ENCODE data around the gene LUZP2.

The LUZP2 gene

GRCh38 chr11:24556693-24557092 lies 59.8 kb downstream of the LUZP2 start:
- no peak for TF ChIP-seq CTCF (IDR thresholded peaks at IDR 0.05; ENCODE audit: borderline replicate concordance, insufficient read depth, low read depth, low read length)
- no peak overlapping the region for H3K4me3 ChIP-seq (ENCODE audit: low read depth, low read length)

- H3K4me3 ChIP-seq (ENCODE audit: low read depth, low read length), result no peak overlapping the region
- TF ChIP-seq CTCF (IDR thresholded peaks at IDR 0.05; ENCODE audit: borderline replicate concordance, insufficient read depth, low read depth, low read length), result no peak
Measured at GRCh38 chr11:24559315-24559714, 62.5 kb downstream of the LUZP2 start.

- no peak overlapping the region for H3K4me3 ChIP-seq (ENCODE audit: low read depth, low read length)
- TF ChIP-seq CTCF (IDR thresholded peaks at IDR 0.05; ENCODE audit: borderline replicate concordance, insufficient read depth, low read depth, low read length), result no peak
Measured at GRCh38 chr11:24560324-24560723, 63.5 kb downstream of the LUZP2 start.

- no peak overlapping the region for H3K4me3 ChIP-seq (ENCODE audit: low read depth, low read length)
- no peak for TF ChIP-seq CTCF (IDR thresholded peaks at IDR 0.05; ENCODE audit: borderline replicate concordance, insufficient read depth, low read depth, low read length)
Measured at GRCh38 chr11:24567380-24567779, 70.5 kb downstream of the LUZP2 start.

GRCh38 chr11:24572376-24572775 lies 75.5 kb downstream of the LUZP2 start:
- no peak overlapping the region for H3K4me3 ChIP-seq (ENCODE audit: low read depth, low read length)
- TF ChIP-seq CTCF (IDR thresholded peaks at IDR 0.05; ENCODE audit: borderline replicate concordance, insufficient read depth, low read depth, low read length), result no peak

- TF ChIP-seq CTCF (IDR thresholded peaks at IDR 0.05; ENCODE audit: borderline replicate concordance, insufficient read depth, low read depth, low read length), result no peak
- H3K4me3 ChIP-seq (ENCODE audit: low read depth, low read length), result no peak overlapping the region
Measured at GRCh38 chr11:24574461-24574860, 77.6 kb downstream of the LUZP2 start.

- no peak for TF ChIP-seq CTCF (IDR thresholded peaks at IDR 0.05; ENCODE audit: borderline replicate concordance, insufficient read depth, low read depth, low read length)
- H3K4me3 ChIP-seq (ENCODE audit: low read depth, low read length), result no peak overlapping the region
Measured at GRCh38 chr11:24575392-24575791, 78.5 kb downstream of the LUZP2 start.

Data from GM12875 (cell line).